GM19099 (cell line): Measurements from ENCODE around the gene SSBP3.

Experiments used
- POLR2A ChIP-seq: IDR thresholded peaks from 3 replicates; pipeline ENCODE4 v1.6.1; 2011; ENCODE audit warnings: low read depth; ENCODE audit not compliant: insufficient read length; ENCODE audit errors: extremely low read depth

SSBP3 gene

DNA sequence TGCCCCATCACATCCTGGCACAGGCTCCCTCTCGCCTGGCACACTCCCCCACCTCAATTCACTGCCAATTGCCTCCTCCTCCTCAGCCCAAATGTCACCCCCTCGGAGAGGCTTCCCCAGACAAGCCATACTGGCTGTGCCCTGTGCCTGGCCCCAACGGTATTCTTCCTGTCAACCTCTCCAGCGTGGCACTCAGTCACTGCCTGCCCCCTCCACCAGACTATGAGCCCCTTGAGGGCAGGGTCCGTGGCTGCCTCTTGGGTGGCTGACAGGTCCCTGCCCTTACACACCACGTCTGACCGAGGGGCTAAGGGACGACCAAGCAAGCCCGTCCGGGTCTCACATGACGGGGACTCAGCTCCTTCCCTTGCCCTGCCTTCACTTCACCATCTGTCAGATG is 131.3 kb downstream of the SSBP3 start:
- TF ChIP-seq POLR2A: no peak

DNA sequence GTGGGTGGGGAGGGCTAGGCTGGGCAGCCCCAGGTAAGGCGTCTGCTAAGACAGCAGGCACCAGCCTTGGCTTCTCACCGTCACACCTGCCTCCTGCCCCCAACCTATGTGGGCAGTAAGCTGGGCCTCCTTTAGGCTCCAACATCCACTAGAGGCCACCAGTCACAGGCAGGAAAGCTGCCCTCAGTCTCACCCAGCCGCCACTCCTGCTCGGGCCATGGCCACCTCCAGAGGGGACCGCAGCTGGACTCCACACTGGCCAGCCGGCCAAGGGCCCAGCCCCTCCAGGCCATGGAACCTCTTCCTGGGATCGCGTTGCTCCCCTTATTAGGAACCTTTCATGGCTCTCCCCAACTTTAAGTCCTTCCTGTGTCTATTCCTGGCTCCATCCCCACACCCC is 131.7 kb downstream of the SSBP3 start:
- no peak for TF ChIP-seq POLR2A

- no peak for TF ChIP-seq POLR2A
Measured at GRCh38 chr1:54273795-54274163, 132.4 kb downstream of the SSBP3 start.

DNA sequence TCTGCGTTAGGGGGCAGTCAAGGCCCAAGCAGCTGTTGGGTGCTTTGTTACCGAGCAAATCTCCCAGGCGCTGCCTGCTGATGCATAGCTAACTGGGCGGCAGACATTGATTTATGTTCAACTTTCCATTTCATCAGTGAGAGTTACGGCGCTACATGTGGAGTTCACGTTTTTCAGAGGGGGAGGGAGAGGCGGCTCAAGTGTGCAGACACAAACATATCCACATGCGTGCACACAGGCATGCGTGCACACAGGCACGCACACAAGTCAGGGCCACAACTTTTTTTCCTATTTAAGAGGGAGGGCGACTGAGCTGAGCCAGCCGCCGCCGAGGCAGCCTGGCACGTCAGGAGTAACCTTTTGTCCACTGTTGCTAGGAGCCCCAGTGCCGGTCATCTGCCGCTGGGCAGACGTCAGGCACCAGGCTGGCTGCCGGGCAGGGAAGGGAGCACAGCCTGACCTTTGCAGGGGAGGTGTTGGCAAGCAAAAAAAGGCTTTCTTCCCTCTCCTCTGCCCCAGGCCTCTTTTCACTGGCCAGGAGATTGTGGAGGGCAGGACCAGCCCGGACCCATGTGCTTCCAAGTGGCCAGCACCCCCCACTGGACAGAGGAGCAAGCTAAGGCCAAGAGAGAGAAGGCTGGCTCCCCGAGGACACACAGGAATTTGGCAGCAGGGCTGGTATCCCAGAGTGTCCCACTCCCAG is 133.0 kb downstream of the SSBP3 start:
- TF ChIP-seq POLR2A: no peak

- TF ChIP-seq POLR2A: no peak
Measured at GRCh38 chr1:54272772-54273091, 133.5 kb downstream of the SSBP3 start.

DNA sequence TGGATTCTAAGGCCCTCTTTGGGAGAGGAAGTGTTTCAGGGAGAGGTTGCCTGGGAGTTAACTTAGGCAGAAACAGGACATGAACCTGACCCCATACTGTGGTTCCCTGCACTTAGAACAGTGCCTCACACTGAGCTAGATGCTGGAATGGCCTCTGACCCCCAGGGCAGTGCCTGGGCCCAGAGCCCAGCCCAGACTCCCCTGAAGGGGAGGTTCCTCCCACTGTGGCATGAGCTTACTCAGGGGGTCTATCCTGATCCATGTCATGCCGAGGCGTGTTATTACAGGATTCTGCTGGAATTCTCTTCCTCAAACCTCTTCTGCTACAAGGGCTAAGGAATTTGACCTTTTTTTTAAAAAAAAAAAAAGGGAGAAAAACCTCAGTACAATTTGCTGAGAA is 134.1 kb downstream of the SSBP3 start:
- no peak for TF ChIP-seq POLR2A

GRCh38 chr1:54271341-54271740 is 134.9 kb downstream of the SSBP3 start:
- TF ChIP-seq POLR2A: no peak

DNA sequence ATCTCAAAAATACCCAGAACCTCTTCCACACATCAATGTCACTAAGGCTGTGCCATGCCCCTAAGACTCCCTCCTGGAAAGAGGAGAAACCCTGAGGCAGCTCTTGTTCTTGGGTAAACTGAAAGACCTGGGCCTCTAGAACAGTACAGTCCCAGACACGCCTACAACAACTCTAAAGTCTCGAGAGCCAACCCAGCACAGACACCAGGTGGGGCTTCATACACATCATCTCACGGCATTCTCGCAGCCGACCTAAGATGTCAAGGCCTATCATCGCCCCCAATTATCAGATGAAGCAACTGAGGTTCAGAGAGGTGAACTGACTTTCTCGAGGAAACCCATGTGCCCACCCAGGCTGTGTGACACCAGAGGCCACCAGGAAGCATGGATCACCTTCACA is 135.7 kb downstream of the SSBP3 start:
- TF ChIP-seq POLR2A: no peak

- TF ChIP-seq POLR2A: no peak
Measured at GRCh38 chr1:54268762-54269297, 137.4 kb downstream of the SSBP3 start.

DNA sequence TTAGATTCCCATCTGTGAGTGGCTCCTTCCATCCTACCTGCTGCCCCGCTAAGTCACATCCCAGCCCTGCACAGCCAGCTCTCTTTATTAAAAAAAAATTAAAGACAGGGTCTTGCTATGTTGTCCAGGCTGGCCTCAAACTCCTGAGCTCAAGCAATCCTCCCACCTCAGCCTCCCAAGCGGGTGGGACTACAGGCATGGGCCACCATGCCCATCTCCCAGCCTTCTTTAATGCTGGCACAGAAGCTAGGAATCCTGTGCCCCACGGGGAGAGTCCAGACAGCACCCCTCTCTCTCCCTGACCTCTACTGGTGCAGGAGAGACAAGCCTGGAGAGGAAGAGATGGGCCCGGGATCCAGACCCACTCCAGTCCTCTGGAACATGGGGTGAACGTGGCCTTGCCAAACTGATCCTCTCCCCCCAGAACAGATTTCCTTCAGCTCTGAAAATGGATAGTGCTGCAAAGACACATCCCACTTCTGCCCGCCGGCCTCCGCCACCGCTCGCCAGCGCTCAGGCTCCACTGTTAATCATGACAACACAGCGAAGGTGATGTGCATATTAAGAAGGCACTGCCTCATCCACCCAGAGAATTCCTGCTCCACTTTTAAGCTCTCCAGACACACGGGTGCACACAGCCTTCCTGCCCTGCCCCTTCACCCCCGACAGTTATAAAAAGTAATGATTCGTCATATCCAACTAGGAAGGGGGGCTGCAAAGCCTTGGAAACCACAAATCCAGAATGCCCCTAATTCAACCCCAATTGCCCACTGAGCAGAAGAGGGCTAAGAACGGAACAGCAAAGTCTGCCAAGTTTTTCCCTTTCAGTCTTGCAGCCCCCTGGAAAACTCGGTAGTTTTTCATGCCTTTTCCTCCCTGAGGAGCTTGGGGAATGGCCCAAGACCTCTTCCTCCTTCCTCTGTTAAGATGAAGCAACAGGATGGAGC is 138.1 kb downstream of the SSBP3 start:
- TF ChIP-seq POLR2A: no peak

GRCh38 chr1:54266908-54267307 is 139.3 kb downstream of the SSBP3 start:
- no peak for TF ChIP-seq POLR2A

DNA sequence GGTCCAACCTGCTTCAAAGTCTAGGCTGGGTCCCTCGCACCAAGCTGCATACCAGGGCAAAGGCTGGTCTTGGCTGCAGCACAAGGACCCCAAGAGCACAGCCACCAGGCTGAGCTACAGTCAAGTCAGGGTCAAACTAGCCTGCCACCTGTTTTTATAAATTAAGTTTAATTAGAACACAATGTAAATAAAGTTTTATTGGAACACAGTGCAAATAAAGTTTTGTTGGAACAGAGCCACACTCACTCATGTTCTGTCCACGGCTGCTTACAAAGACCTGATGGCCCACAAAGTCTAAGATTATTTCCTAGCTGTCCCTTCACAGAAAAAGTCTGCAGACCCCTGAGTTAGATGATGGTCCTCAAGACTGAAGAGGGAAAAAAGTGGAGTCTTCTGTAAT is 140.0 kb downstream of the SSBP3 start:
- no peak for TF ChIP-seq POLR2A

- TF ChIP-seq POLR2A: no peak
Measured at GRCh38 chr1:54265659-54266058, 140.5 kb downstream of the SSBP3 start.

GRCh38 chr1:54265126-54265525 is 141.1 kb downstream of the SSBP3 start:
- no peak for TF ChIP-seq POLR2A

DNA sequence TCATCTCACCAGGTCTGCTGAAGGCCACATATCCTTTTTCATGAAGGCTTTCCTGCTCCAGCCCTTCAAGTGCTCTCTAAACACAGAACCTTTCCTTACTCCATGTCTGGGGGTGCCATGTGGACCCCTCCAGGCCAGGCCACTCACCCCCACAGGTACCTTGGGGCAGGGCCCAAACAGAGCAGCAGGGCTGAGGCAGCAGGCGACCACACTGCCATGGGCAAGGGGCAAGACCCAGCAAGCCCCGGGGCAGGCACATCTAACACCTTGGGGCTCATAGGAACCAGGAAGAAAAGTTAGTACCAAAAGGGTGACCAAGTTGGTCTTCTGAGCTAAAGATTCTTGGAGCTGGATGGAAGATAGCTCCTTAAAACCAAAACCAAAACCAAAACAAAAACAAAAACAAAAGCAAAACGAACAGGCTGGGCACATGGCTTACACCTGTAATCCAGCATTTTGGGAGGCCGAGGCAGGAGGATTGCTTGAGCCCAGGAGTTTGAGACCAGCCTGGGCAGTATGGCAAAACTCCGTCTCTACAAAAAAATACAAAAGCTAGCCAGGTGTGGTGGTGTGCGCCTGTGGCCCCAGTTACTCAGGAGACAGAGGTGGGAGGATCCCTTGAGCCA is 142.5 kb downstream of the SSBP3 start:
- no peak for TF ChIP-seq POLR2A
